Kidney capillary endothelial cell (primary cell): Measurements from ENCODE around the gene STRIP1.

Experiments
- DNase-seq: peaks from one replicate; pipeline ENCODE4 v3.0.0-alpha.2; 2018; ENCODE audit warnings: low spot score

STRIP1 gene

GRCh38 chr1:110050602-110051261 lies 16.3 kb downstream of the STRIP1 start:
- no peak for DNase-seq

- DNase-seq = no peak
Observed at GRCh38 chr1:110051262-110051648, 16.8 kb downstream of the STRIP1 start.

- DNase-seq = no peak
Observed at GRCh38 chr1:110053552-110054428, 19.4 kb downstream of the STRIP1 start.

- no peak for DNase-seq
Observed at GRCh38 chr1:110055493-110056284, 21.3 kb downstream of the STRIP1 start.

- no peak for DNase-seq
Observed at GRCh38 chr1:110056285-110056683, 21.9 kb downstream of the STRIP1 start.

- DNase-seq = no peak
Observed at GRCh38 chr1:110056776-110057175, 22.4 kb downstream of the STRIP1 start.

GRCh38 chr1:110057963-110058518 lies 23.6 kb downstream of the STRIP1 start:
- no peak for DNase-seq

- DNase-seq = no peak
Observed at GRCh38 chr1:110058591-110058990, 24.2 kb downstream of the STRIP1 start.

- DNase-seq = no peak
Observed at GRCh38 chr1:110059133-110059863, 24.9 kb downstream of the STRIP1 start.

- no peak for DNase-seq
Observed at GRCh38 chr1:110060034-110060661, 25.7 kb downstream of the STRIP1 start.

GRCh38 chr1:110060662-110061060 lies 26.2 kb downstream of the STRIP1 start:
- no peak for DNase-seq

- no peak for DNase-seq
Observed at GRCh38 chr1:110061341-110061740, 26.9 kb downstream of the STRIP1 start.

GRCh38 chr1:110062612-110063011 lies 28.2 kb downstream of the STRIP1 start:
- DNase-seq = no peak

- DNase-seq = no peak
Observed at GRCh38 chr1:110063781-110064180, 29.4 kb downstream of the STRIP1 start.

- DNase-seq = no peak
Observed at GRCh38 chr1:110064576-110065337, 30.3 kb downstream of the STRIP1 start.

GRCh38 chr1:110065841-110066240 lies 31.4 kb downstream of the STRIP1 start:
- DNase-seq = no peak

GRCh38 chr1:110067479-110067892 lies 33.1 kb downstream of the STRIP1 start:
- no peak for DNase-seq

GRCh38 chr1:110067893-110068645 lies 33.6 kb downstream of the STRIP1 start:
- no peak for DNase-seq

- DNase-seq = no peak
Observed at GRCh38 chr1:110068646-110069403, 34.4 kb downstream of the STRIP1 start.
